GM19397 (cell line): ENCODE results near the gene C13orf46.

Source experiments
- ATAC-seq: cut with Tn5 transposase; IDR thresholded peaks from one replicate; pipeline ENCODE4 v1.9.1; 2021; ENCODE audit warnings: mild to moderate bottlenecking, moderate library complexity; ENCODE audit not compliant: unreplicated experiment

Gene C13orf46

DNA sequence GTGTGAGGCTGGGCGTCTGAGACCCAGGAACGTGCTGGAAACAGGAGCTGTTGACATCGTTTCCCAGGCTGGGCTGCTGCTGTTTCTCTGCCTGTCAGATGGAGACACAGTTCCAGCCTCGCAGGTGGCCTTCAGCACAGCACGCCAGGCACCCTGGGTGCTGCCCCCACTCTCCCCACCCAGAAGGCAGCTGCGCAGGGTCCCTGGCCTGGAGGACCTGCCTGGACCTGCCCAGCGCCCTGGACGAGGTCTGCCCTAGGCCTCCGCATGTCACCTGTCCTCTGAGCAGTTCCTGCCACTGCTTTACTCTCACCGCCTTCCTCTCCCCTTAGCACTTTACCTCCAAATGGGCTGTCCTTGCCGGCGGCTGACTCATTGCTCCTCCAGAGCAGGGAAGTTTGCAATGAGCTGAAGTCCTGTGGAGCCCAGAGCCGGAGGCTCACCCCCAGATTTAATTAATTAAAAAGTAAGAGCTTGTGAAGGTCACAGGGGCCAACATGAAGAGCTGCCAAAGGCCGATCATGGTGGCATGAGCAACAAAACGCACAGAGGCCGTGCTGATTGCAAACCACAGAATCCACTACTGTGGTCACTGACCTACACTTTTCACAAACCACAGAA is 32.2 kb downstream of the C13orf46 start:
- ATAC-seq = no peak

DNA sequence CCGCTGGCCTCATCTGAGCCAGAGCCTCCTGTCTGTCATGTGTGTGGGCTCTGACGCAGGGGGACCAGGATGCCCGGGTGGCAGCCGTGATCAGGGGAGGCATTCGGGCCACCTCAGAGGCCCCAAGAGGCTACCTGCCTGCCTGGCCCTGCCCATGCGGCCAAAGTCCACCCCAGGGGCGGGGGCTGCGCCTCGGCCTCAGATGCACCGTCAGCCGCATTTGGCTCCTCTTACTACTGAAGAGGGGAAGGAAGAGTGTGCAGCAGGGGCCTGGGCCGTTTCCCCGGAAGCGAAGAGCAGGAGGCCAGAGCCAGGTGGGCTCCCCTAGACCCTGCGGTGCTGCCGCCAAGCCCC is 34.0 kb downstream of the C13orf46 start:
- no peak for ATAC-seq

DNA sequence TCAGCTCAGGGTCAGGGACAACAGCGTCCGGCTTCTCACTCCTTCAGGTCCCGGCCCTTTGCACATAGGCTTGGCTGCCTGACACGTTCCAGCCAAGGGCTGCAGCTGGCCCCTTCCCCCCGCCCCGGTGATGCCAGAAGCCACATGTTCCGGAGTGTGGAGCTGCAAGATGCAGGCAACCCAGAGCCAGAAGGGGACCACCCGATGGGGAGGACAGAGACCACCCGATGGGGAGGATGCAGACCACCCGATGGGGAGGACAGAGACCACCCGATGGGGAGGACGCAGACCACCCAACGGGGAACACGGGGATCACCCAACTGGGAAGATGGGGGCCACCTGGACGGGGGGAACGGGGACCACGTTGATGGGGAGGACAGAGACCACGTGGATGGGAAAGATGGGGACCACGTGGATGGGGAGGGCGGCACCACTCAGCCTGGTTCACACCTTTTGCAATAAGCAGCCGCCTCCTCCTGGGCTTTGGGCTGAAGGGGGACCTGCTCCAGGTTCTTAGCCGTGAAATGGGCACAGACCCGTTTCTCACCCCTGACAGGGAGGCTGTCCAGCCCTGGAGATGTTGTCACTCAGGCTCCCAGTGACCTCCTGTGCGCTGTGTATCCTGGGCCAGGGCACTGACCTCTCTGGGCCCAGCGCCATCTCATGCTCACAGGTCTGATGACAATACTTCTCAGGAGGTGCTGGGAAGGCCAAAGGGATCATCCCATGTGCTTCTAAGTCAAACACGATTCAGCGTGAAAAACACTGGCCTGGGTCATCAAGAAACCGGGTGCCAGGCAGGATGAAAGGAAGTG is 34.5 kb downstream of the C13orf46 start:
- ATAC-seq = no peak

GRCh38 chr13:113938716-113939115 is 35.2 kb downstream of the C13orf46 start:
- no peak for ATAC-seq

- ATAC-seq = no peak
Measured at GRCh38 chr13:113938246-113938645, 35.6 kb downstream of the C13orf46 start.

DNA sequence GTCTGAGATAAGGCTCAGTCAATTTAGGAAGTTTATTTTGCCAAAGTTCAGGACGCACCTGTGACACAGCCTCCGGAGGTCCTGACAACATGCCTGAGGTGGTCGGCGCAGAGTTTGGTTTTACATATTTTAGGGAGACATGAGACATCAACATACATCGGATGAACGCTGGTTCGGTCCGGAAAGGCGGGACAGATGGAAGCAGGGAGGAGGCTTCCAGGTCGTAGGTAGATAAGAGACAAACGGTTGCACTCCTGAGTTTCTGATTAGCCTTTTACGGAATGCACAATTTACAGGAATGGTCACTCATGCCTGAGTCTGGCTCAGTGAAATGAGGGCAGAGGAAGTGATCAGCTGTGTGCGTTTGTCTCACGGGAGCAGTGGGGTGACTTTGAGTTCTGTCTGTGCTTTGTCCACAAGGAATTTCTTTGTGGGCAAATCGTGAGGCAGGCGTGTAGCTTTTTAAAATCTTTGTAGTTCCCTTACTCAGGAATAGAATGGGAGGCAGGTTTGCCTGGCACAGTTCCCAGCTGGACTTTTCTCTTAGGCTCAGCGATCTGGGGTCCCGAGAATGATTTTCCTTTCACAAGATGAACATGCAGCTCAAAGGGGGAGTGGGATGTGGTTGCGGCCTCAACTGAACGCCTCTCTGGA is 36.2 kb downstream of the C13orf46 start:
- ATAC-seq = no peak

DNA sequence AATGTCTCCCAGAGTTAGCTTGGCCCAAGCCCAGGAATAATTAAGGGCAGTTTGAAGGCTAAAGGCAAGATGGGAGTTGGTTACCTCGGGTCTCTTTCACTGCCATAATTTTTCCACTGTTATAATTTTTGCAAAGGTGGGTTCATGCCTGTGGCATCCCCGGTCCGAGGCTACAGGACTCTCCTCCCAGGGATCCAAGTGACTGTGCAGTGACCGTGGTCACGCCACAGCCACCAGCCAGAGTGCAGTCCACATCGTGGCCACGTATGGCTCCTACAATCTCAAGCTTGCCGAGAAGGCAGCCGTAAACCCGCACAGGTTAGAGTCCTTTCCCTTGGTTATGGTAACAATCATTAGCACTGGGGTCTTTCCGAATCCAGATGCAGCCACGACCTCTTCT is 36.8 kb downstream of the C13orf46 start:
- no peak for ATAC-seq

- ATAC-seq = no peak
Measured at GRCh38 chr13:113936166-113936965, 37.5 kb downstream of the C13orf46 start.

- ATAC-seq = no peak
Measured at GRCh38 chr13:113935001-113935844, 38.7 kb downstream of the C13orf46 start.

- no peak for ATAC-seq
Measured at GRCh38 chr13:113934576-113934975, 39.3 kb downstream of the C13orf46 start.

- ATAC-seq = no peak
Measured at GRCh38 chr13:113933901-113934300, 40.0 kb downstream of the C13orf46 start.

GRCh38 chr13:113931841-113932459 is 41.9 kb downstream of the C13orf46 start:
- ATAC-seq = no peak

DNA sequence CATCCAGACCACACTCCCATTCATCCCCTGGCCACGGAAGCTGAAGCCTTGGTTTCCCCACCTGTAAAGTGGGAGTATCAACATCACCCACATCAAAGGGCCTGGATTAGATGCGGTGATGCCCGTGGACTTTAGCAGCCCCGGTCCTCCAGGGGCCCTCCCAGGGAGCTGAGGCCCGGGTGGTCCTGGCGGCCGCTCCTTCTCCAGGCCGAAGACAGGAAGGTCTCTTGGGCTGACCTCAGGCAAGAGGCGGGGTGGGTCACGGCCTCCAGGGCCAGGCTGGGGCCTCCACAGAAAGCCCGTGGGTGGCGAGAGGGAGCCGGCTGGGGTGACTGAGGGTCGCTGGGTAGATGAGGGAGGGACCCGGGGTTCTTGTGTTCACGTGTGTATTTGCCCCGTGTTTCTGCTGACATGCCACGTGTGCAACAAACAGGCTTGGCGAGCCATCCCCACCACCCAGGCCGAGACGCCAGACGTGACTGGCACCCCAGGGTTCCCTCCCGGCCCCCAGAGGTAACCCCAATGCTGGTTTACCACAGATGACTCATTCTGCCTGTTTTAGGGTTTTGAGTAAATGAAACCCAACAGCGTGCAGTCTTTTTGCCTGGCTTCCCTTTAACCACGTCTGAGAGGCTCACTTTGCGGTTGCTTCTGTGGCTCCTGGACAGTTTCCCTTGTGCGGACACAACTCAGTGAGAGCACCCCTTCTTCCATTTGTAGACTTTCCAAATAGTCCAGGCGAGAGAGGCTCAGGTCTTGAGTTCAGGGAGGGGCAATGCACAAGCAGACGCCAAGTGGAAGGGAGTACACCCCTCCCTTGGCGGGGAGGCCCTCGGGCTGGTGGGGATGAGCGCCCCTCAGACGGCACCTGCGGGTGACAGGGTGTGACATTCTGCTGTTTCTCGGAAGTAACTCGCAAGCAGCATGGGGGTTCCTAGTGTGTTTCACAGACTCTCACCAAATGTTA is 42.9 kb downstream of the C13orf46 start:
- ATAC-seq = no peak

DNA sequence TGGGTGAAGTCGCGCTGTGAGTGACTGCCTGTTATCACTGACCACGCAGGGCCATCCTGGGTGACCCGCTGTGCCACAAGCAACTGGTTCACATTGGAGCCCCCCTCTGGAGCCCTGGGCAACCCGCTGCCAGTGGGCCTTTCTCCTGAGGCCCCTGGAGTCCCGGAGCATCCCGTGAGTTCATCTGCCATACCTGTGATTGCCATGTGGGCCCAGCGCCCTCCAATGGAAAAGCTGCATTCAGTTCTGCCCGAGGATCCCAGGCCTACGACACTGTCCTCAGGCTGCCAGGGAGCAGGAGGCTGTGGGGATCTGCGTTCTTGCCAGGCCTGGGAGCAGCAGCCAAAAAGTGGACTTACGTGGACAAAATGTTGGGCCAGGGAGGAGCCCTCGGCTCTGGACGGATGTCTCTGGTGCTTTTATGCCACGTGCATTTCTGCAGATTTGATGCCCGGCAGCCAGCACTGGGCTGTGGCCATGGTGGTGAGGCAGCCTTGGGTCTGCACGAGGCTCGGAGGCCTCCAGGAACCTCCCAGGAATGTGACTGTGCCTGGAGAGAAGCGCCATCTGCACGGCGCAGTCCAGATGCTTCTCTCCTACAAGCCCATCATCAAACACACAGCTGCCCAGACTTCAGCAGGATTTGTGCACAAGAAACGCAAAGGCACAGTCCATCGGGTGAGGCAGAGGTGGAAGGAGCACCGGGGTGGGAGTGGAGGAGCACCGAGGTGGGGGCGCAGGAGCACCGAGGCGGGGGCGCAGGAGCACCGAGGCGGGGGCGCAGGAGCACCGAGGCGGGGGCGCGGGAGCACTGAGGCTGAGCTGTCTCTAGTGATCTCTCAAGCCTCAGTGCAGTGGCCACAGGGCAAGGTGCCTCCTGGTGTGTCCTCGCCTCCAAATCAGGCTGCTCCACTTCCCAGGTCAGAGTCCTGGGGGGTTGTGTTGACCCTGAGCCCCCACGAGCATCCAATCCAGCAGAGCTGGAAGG is 44.0 kb downstream of the C13orf46 start:
- ATAC-seq = no peak

DNA sequence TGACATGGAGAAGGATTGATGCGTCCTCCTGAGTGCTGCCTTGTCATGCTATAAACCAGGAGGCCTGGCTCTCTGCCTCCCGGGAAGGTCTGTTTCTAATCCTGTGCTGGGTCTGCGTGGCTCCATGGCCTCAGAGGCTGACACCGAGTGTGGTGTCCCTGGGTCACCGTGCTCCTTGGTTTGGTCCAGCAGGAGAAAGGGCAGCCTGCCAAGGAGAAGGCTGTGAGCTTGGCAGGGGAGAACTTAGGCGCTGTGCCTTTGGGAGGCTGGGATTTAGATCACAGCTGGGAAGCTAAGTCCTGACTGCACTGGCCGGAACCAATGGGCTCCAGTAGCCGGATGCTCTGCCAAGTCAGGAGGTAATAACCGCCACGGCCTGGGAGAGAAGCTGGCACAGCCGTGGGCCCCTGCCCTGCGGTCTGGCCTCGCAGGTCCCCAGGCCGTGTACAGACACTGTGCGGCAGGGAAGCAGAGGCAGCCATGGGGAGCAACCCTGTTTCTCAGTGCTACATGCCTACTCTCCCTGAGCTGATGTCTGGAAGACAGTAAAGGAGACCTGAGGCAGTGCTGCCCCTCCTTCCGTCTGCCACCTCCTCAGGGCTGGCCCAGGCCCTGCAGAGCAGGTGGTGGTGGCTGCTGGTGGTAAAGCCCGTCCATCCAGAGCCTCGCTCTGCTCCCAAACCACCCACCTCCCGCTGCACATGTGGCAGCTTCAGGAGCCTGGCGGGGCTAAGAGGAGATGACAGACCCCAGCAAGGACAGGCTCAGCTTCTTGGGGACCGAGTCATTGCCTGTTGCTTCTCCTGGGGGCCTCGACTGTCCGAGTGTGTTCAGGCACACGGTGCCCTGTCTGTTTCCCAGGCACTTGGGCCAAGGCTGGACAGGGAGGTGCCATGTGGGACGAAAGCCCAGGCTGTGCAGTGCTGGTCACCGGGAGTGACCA is 44.9 kb downstream of the C13orf46 start:
- ATAC-seq = no peak
